ENCODE data around the gene ZNF786. TPM values are rescaled to one million over a fixed set of nuclear protein-coding genes. Genes with fewer than 3 reads are reported as not detected.

Gene ZNF786
- total RNA-seq, 2 donors from 2014 or later = 3.1 to 3.7 TPM

DNA sequence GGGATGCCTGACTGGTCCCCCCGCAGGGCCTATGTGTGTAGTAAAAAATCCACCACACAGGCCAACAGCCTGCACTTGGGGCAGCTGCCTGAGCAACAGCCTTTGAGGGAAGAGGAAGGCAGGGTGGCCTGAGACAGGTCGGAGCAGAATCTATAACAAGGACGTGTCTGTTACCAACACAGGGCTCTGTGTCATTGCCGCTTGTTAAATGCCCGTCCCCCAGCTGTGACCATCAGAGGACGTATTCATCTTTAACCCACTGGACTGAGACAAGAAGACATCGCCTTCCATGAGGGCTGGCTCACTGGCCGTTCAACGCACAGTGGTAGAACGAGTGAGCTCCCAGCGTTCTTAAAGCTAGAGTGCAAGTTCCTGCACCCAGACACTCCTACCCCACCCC lies 70.0 kb downstream of the ZNF786 start:
- Histone ChIP-seq H3K9me3 (no peaks in the 10 kb centered on the region), H3K4me3 (no peak overlapping the region), H3K4me1 (peaks cover 0 to 4% of the 10 kb centered on the region in 2 donors), H3K36me3 (peaks cover 47% of the 10 kb centered on the region), H3K27me3 (no peaks in the 10 kb centered on the region), H3K27ac (no peak overlapping the region)
- no peak for DNase-seq (ENCODE audit: low spot score)
- TF ChIP-seq, protein P1, sequence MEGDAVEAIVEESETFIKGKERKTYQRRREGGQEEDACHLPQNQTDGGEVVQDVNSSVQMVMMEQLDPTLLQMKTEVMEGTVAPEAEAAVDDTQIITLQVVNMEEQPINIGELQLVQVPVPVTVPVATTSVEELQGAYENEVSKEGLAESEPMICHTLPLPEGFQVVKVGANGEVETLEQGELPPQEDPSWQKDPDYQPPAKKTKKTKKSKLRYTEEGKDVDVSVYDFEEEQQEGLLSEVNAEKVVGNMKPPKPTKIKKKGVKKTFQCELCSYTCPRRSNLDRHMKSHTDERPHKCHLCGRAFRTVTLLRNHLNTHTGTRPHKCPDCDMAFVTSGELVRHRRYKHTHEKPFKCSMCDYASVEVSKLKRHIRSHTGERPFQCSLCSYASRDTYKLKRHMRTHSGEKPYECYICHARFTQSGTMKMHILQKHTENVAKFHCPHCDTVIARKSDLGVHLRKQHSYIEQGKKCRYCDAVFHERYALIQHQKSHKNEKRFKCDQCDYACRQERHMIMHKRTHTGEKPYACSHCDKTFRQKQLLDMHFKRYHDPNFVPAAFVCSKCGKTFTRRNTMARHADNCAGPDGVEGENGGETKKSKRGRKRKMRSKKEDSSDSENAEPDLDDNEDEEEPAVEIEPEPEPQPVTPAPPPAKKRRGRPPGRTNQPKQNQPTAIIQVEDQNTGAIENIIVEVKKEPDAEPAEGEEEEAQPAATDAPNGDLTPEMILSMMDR (IDR thresholded peaks at IDR 0.05) = no peak

Other genes starting within 250 kb of the ZNF786 start
- gene EZH2, start 206.4 kb downstream of the ZNF786 start, total RNA-seq = under 1 TPM; 0.26 to 0.98 TPM
- gene PDIA4, start 62.2 kb downstream of the ZNF786 start, total RNA-seq = 10 to 100 TPM; 32.3 to 48.9 TPM
- gene ZNF425, start 35.6 kb upstream of the ZNF786 start, total RNA-seq = 1 to 10 TPM in 1 of 2 donors, under 1 TPM in 1; 0.89 to 1.3 TPM
- 10 to 100 TPM in 1 of 2 donors, 1 to 10 TPM in 1; 8.2 to 16.2 TPM for gene ZNF398, start 56.7 kb upstream of the ZNF786 start, total RNA-seq
- gene ZNF282, start 104.8 kb upstream of the ZNF786 start, total RNA-seq = 10 to 100 TPM; 10.7 to 12.1 TPM
- 1 to 10 TPM; 2.5 to 3.0 TPM for gene ZNF212, start 148.9 kb upstream of the ZNF786 start, total RNA-seq
- 1 to 10 TPM; 3.7 to 5.1 TPM for gene ZNF783, start 171.5 kb upstream of the ZNF786 start, total RNA-seq